T-cell (primary cell): ENCODE results near the gene OSBPL1A. TPM values are rescaled to one million over a fixed set of nuclear protein-coding genes. Genes with fewer than 3 reads are reported as not detected.

Experiments used
- ATAC-seq, 4 experiments: fragments of 200-7000 bp in 3 of 4; fragments of 150-1000 bp in 1 of 4; cut with Tn5 transposase; replicated peaks in 1 of 4; 1 replicate in 3 of 4; 2 replicates in 1 of 4; pipeline ENCODE4 v1.10.0; 2021; ENCODE audit warnings: moderate library complexity in 3 of 4, mild to moderate bottlenecking in 2 of 4, moderate number of reproducible peaks in 1 of 4
- CTCF ChIA-PET, 2 donors: fragments of 300-600 bp; sonication (Branson Sonifier 250); formaldehyde crosslinking; loops; one replicate each; lab custom pipeline; 2022; ENCODE audit warnings: antibody characterized with exemption in 2 of 2; lab: Charles Lee
- POLR2A ChIA-PET, 2 donors: fragments of 300-600 bp; sonication (Branson Sonifier 250); formaldehyde crosslinking; loops; one replicate each; lab custom pipeline; 2022; ENCODE audit warnings: antibody characterized with exemption in 2 of 2; lab: Charles Lee
- DNase-seq, 35 experiments: peaks; one replicate each; pipeline versions ENCODE4 v3.0.0 to v3.0.0-alpha.2; 2013 to 2023
- H3K27ac ChIP-seq: one replicate; pipeline ENCODE4 v1.5.1; 2013; ENCODE audit warnings: low read length
- H3K27me3 ChIP-seq, 2 experiments: replicated peaks in 1 of 2; 1 replicate in 1 of 2; 2 replicates in 1 of 2; pipeline versions ENCODE4 v1.6.1 to v1.7.0; 2013; ENCODE audit warnings: low read length in 1 of 2, mixed read lengths in 1 of 2; ENCODE audit not compliant: control insufficient read depth in 2 of 2, insufficient read depth in 2 of 2; ENCODE audit errors: extremely low read depth in 1 of 2
- H3K36me3 ChIP-seq, 2 donors: 1 replicate in 1 of 2; 2 replicates in 1 of 2; pipeline versions ENCODE4 v1.6.1 to v1.7.0; 2013; ENCODE audit warnings: low read length in 1 of 2; ENCODE audit not compliant: control insufficient read depth in 2 of 2, insufficient read depth in 1 of 2; ENCODE audit errors: extremely low read depth in 1 of 2
- H3K4me1 ChIP-seq, 2 experiments: 1 replicate in 1 of 2; 2 replicates in 1 of 2; pipeline versions ENCODE4 v1.6.1 to v1.7.0; 2013; ENCODE audit warnings: low read length in 2 of 2, mixed read lengths in 1 of 2; ENCODE audit not compliant: insufficient read depth in 2 of 2, control insufficient read depth in 1 of 2; ENCODE audit errors: extremely low read depth in 1 of 2
- H3K4me3 ChIP-seq, 2 donors: 1 replicate in 1 of 2; 2 replicates in 1 of 2; pipeline versions ENCODE4 v1.5.1 to v1.7.0; 2013; ENCODE audit warnings: mild to moderate bottlenecking in 2 of 2, low read length in 1 of 2, moderate library complexity in 1 of 2; ENCODE audit not compliant: control insufficient read depth in 1 of 2; ENCODE audit errors: extremely low read depth in 1 of 2
- H3K9me3 ChIP-seq: 2 replicates; pipeline ENCODE4 v1.7.0; 2013
- H3K27ac Mint-ChIP-seq, 2 donors: one replicate each; pipeline ENCODE4 v1.8.0; 2020 to 2021; ENCODE audit warnings: mild to moderate bottlenecking in 2 of 2, mixed read lengths in 2 of 2
- H3K27me3 Mint-ChIP-seq, 2 donors: one replicate each; pipeline ENCODE4 v1.8.0; 2021 to 2022; ENCODE audit warnings: mixed read lengths in 2 of 2
- H3K36me3 Mint-ChIP-seq: one replicate; pipeline ENCODE4 v1.8.0; 2021; ENCODE audit warnings: mixed read lengths
- H3K4me1 Mint-ChIP-seq, 3 donors: one replicate each; pipeline ENCODE4 v1.8.0; 2020 to 2022; ENCODE audit warnings: mixed read lengths in 3 of 3, mild to moderate bottlenecking in 1 of 3
- H3K4me3 Mint-ChIP-seq, 3 donors: one replicate each; pipeline ENCODE4 v1.8.0; 2020 to 2022; ENCODE audit warnings: mild to moderate bottlenecking in 3 of 3, mixed read lengths in 3 of 3, moderate library complexity in 3 of 3
- H3K9me3 Mint-ChIP-seq, 3 donors: one replicate each; pipeline ENCODE4 v1.8.0; 2020 to 2022; ENCODE audit warnings: mixed read lengths in 3 of 3
- WGBS: methylation state at CpG from one replicate; pipeline ENCODE4 v1.1.5; 2013; ENCODE audit warnings: missing lambda C conversion rate; ENCODE audit not compliant: insufficient coverage; 5-methylcytosine and 5-hydroxymethylcytosine counted together
- total RNA-seq, 35 experiments: library from RNA in 6 of 35; stranded (reverse) in 6 of 35; fragments of 120-200 nt in 1 of 35; gene quantifications; one replicate each; pipeline versions ENCODE4 v1.2.1 to v1.2.4 and lab custom pipeline; 2013 to 2026

The OSBPL1A gene
- total RNA-seq, 5 donors from 2014 or later (not counting 1 experiment from before 2014, with no cell fraction given), result 3.3 to 6.4 (median 4.0) TPM

GRCh38 chr18:24248359-24248758 is 149.3 kb downstream of the OSBPL1A start:
- ChIA-PET CTCF (no interaction called here), POLR2A (no interaction called here)
- Mint-ChIP-seq H3K4me1 (no peaks in the 10 kb centered on the region), H3K27me3 (peaks cover 2 to 4% of the 10 kb centered on the region in 2 donors), H3K4me3 (no peak overlapping the region), H3K36me3 (no peaks in the 10 kb centered on the region), H3K27ac (no peak overlapping the region), H3K9me3 (no peaks in the 10 kb centered on the region)
- no peaks in the 10 kb centered on the region for H3K9me3 ChIP-seq
- no peak for DNase-seq
- ATAC-seq, result no peak
- H3K4me3 ChIP-seq, result no peak overlapping the region
- H3K36me3 ChIP-seq, result no peaks in the 10 kb centered on the region
- WGBS, result no CpG with 5 or more reads among the region's 2 CpGs
- no peaks in the 10 kb centered on the region for H3K4me1 ChIP-seq
- no peaks in the 10 kb centered on the region for H3K27me3 ChIP-seq
- no peak overlapping the region for H3K27ac ChIP-seq

DNA sequence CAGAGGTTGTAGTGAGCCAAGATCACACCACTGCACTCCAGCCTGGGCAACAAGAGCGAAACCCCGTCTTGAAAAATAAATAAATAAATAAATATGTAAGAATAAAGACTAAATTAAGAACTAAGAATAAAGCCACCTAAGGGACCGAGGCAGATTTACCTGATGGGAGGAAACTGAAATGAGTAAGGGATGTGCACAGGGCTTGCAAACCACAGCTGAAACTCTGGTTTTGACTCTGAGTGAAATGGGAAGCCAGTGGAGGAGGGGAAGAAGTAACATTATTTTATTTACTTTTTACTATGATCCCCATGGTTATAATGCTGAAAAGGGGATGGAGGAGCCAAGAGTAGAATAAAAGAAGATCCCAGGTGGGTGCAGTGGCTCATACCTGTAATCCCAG is 151.5 kb downstream of the OSBPL1A start:
- no peaks in the 10 kb centered on the region for H3K36me3 Mint-ChIP-seq
- Histone ChIP-seq H3K27me3 (no peaks in the 10 kb centered on the region), H3K36me3 (no peaks in the 10 kb centered on the region), H3K4me1 (no peaks in the 10 kb centered on the region), H3K4me3 (no peak overlapping the region), H3K9me3 (no peaks in the 10 kb centered on the region), H3K27ac (no peak overlapping the region)
- whole genome bisulfite sequencing, result no CpG with 5 or more reads among the region's 3 CpGs
- no peaks in the 10 kb centered on the region for H3K9me3 Mint-ChIP-seq
- ATAC-seq (no peak), DNase-seq (no peak)
- no peak overlapping the region for H3K27ac Mint-ChIP-seq
- H3K27me3 Mint-ChIP-seq, result peaks cover 0 to 4% of the 10 kb centered on the region in 2 donors
- POLR2A ChIA-PET, result no interaction called here
- CTCF ChIA-PET, result no interaction called here
- H3K4me1 Mint-ChIP-seq, result no peaks in the 10 kb centered on the region
- H3K4me3 Mint-ChIP-seq, result no peak overlapping the region

- Histone ChIP-seq H3K27me3 (no peaks in the 10 kb centered on the region), H3K36me3 (no peaks in the 10 kb centered on the region), H3K4me3 (no peak overlapping the region), H3K9me3 (no peaks in the 10 kb centered on the region), H3K4me1 (no peaks in the 10 kb centered on the region), H3K27ac (no peak overlapping the region)
- POLR2A ChIA-PET, result no interaction called here
- 96% methylated on average over 3 of the region's 5 CpGs for WGBS
- no peaks in the 10 kb centered on the region for H3K4me1 Mint-ChIP-seq
- no peak overlapping the region for H3K27ac Mint-ChIP-seq
- CTCF ChIA-PET, result no interaction called here
- no peak overlapping the region for H3K4me3 Mint-ChIP-seq
- ATAC-seq (no peak), DNase-seq (no peak)
- no peaks in the 10 kb centered on the region for H3K36me3 Mint-ChIP-seq
- H3K27me3 Mint-ChIP-seq, result peaks cover 0 to 4% of the 10 kb centered on the region in 2 donors
- no peaks in the 10 kb centered on the region for H3K9me3 Mint-ChIP-seq
These were observed 152.9 kb downstream of the OSBPL1A start for GRCh38 chr18:24244698-24245097.

GRCh38 chr18:24243677-24244076 is 153.9 kb downstream of the OSBPL1A start:
- H3K36me3 ChIP-seq, result no peaks in the 10 kb centered on the region
- DNase-seq (no peak), ATAC-seq (no peak)
- H3K9me3 Mint-ChIP-seq, result no peaks in the 10 kb centered on the region
- H3K27me3 ChIP-seq, result no peaks in the 10 kb centered on the region
- H3K4me3 ChIP-seq, result no peak overlapping the region
- peaks cover 0 to 4% of the 10 kb centered on the region in 2 donors for H3K27me3 Mint-ChIP-seq
- H3K4me1 ChIP-seq, result no peaks in the 10 kb centered on the region
- no CpG with 5 or more reads among the region's 1 CpG for WGBS
- H3K27ac ChIP-seq, result no peak overlapping the region
- H3K4me3 Mint-ChIP-seq, result no peak overlapping the region
- peaks cover 6% of the 10 kb centered on the region for H3K36me3 Mint-ChIP-seq
- ChIA-PET POLR2A (no interaction called here), CTCF (no interaction called here)
- H3K9me3 ChIP-seq, result no peaks in the 10 kb centered on the region
- no peak overlapping the region for H3K27ac Mint-ChIP-seq
- H3K4me1 Mint-ChIP-seq, result no peaks in the 10 kb centered on the region

GRCh38 chr18:24239341-24239740 is 158.3 kb downstream of the OSBPL1A start:
- H3K36me3 Mint-ChIP-seq, result peaks cover 15% of the 10 kb centered on the region
- Histone ChIP-seq H3K27ac (no peak overlapping the region), H3K9me3 (no peaks in the 10 kb centered on the region), H3K4me3 (no peak overlapping the region), H3K36me3 (no peaks in the 10 kb centered on the region), H3K4me1 (no peaks in the 10 kb centered on the region), H3K27me3 (no peaks in the 10 kb centered on the region)
- no peak overlapping the region for H3K27ac Mint-ChIP-seq
- ChIA-PET POLR2A (no interaction called here), CTCF (no interaction called here)
- H3K9me3 Mint-ChIP-seq, result no peaks in the 10 kb centered on the region
- WGBS, result no CpG with 5 or more reads among the region's 2 CpGs
- no peaks in the 10 kb centered on the region for H3K27me3 Mint-ChIP-seq
- H3K4me1 Mint-ChIP-seq, result no peaks in the 10 kb centered on the region
- no peak overlapping the region for H3K4me3 Mint-ChIP-seq
- DNase-seq, result no peak
- no peak for ATAC-seq

- H3K36me3 Mint-ChIP-seq, result peaks cover 15% of the 10 kb centered on the region
- ChIA-PET POLR2A (no interaction called here), CTCF (no interaction called here)
- H3K4me3 ChIP-seq, result no peak overlapping the region
- H3K36me3 ChIP-seq, result no peaks in the 10 kb centered on the region
- DNase-seq (no peak), ATAC-seq (no peak)
- no peaks in the 10 kb centered on the region for H3K27me3 ChIP-seq
- WGBS, result 88% methylated on average over 1 of the region's 5 CpGs
- no peak overlapping the region for H3K4me3 Mint-ChIP-seq
- no peaks in the 10 kb centered on the region for H3K9me3 ChIP-seq
- H3K4me1 Mint-ChIP-seq, result no peaks in the 10 kb centered on the region
- H3K27ac Mint-ChIP-seq, result no peak overlapping the region
- no peak overlapping the region for H3K27ac ChIP-seq
- no peaks in the 10 kb centered on the region for H3K9me3 Mint-ChIP-seq
- H3K27me3 Mint-ChIP-seq, result no peaks in the 10 kb centered on the region
- H3K4me1 ChIP-seq, result no peaks in the 10 kb centered on the region
These were observed 159.2 kb downstream of the OSBPL1A start for GRCh38 chr18:24238387-24238786.

GRCh38 chr18:24234850-24235418 is 162.7 kb downstream of the OSBPL1A start:
- H3K27me3 Mint-ChIP-seq, result no peaks in the 10 kb centered on the region
- Histone ChIP-seq H3K4me1 (no peaks in the 10 kb centered on the region), H3K9me3 (no peaks in the 10 kb centered on the region), H3K4me3 (no peak overlapping the region), H3K36me3 (no peaks in the 10 kb centered on the region), H3K27me3 (peaks cover 0 to 2% of the 10 kb centered on the region in 2 experiments), H3K27ac (no peak overlapping the region)
- 96% methylated on average over 5 of the region's 7 CpGs for WGBS
- H3K4me3 Mint-ChIP-seq, result no peak overlapping the region
- no peak for DNase-seq
- H3K4me1 Mint-ChIP-seq, result no peaks in the 10 kb centered on the region
- ChIA-PET POLR2A (no interaction called here), CTCF (no interaction called here)
- no peak overlapping the region for H3K27ac Mint-ChIP-seq
- peaks cover 15% of the 10 kb centered on the region for H3K36me3 Mint-ChIP-seq
- H3K9me3 Mint-ChIP-seq, result no peaks in the 10 kb centered on the region
- no peak for ATAC-seq
